A673 (cell line): ENCODE measurements around the gene MVB12B. TPM values are rescaled to one million over a fixed set of nuclear protein-coding genes. Genes with fewer than 3 reads are reported as not detected.

ENCODE experiments used
- BruUV-seq: library from RNA; stranded (reverse); fragments of 400-500 nt; replicated peaks from 2 replicates; lab custom pipeline; 2021; lab: Mats Ljungman, UMichigan
- CTCF ChIA-PET: fragments of 300-600 bp; sonication (Branson Sonifier 250); formaldehyde crosslinking; loops from one replicate; lab custom pipeline; 2022; ENCODE audit warnings: antibody characterized with exemption; lab: Charles Lee
- POLR2A ChIA-PET: fragments of 300-600 bp; sonication (Branson Sonifier 250); formaldehyde crosslinking; loops from one replicate; lab custom pipeline; 2022; ENCODE audit warnings: antibody characterized with exemption; ENCODE audit not compliant: low non-redundant PET; lab: Charles Lee
- DNase-seq: peaks from one replicate; pipeline ENCODE4 v3.0.0-alpha.2; 2015; ENCODE audit warnings: low spot score
- H3K27ac ChIP-seq: fragments of 200-600 bp; sonication (generic); 2 replicates; pipeline ENCODE4 v1.5.1; 2016; ENCODE audit warnings: mixed run types, low read depth, mild to moderate bottlenecking, mixed read lengths, antibody characterized with exemption, low read length; ENCODE audit not compliant: poor library complexity, severe bottlenecking
- H3K27me3 ChIP-seq: fragments of 200-600 bp; sonication (generic); replicated peaks from 2 replicates; pipeline ENCODE4 v1.6.1; 2017; ENCODE audit warnings: mixed run types, low read depth, mild to moderate bottlenecking, mixed read lengths, antibody characterized with exemption, low read length; ENCODE audit not compliant: insufficient read depth, poor library complexity
- H3K36me3 ChIP-seq: fragments of 200-600 bp; sonication (generic); 2 replicates; pipeline ENCODE4 v1.6.1; 2016; ENCODE audit warnings: mixed run types, mild to moderate bottlenecking, mixed read lengths, antibody characterized with exemption, low read length; ENCODE audit not compliant: insufficient read depth, poor library complexity, severe bottlenecking
- H3K4me1 ChIP-seq: fragments of 200-600 bp; sonication (generic); 2 replicates; pipeline ENCODE4 v1.6.1; 2017; ENCODE audit warnings: mixed run types, mild to moderate bottlenecking, mixed read lengths, antibody characterized with exemption, low read length; ENCODE audit not compliant: insufficient read depth, poor library complexity, severe bottlenecking
- H3K4me3 ChIP-seq: fragments of 200-600 bp; sonication (generic); 2 replicates; pipeline ENCODE4 v1.5.1; 2016; ENCODE audit warnings: low read depth, mixed run types, mild to moderate bottlenecking, mixed read lengths, low read length; ENCODE audit not compliant: poor library complexity, severe bottlenecking
- H3K9me3 ChIP-seq: fragments of 200-600 bp; sonication (generic); 2 replicates; pipeline ENCODE4 v1.6.1; 2016; ENCODE audit warnings: mixed run types, low read depth, mild to moderate bottlenecking, mixed read lengths, antibody characterized with exemption, low read length; ENCODE audit not compliant: poor library complexity, severe bottlenecking
- CTCF ChIP-seq: fragments of 300-800, 200-600 bp; sonication (generic); conservative IDR thresholded peaks from 2 replicates; pipeline ENCODE4 v1.5.1; 2017; ENCODE audit warnings: low read depth, mild to moderate bottlenecking, antibody characterized with exemption, low read length, moderate library complexity, mixed read lengths
- EZH2 ChIP-seq: fragments of 200-600 bp; sonication (generic); IDR thresholded peaks from 2 replicates; pipeline ENCODE4 v1.6.1; 2017; ENCODE audit warnings: borderline replicate concordance, low read depth, mild to moderate bottlenecking, mixed read lengths, antibody characterized with exemption, low read length; ENCODE audit not compliant: poor library complexity, severe bottlenecking
- intact Hi-C: fragments of 100-400 bp; cut with micrococcal nuclease; formaldehyde crosslinking; loops from one replicate; pipeline ENCODE4 v1.10.0; 2022; ENCODE audit not compliant: unreplicated experiment
- total RNA-seq: library from RNA; stranded (reverse); gene quantifications from 2 replicates; pipeline ENCODE4 v1.2.3, GENCODE V29; 2021

The MVB12B gene
- total RNA-seq, 1 experiment from 2014 or later = 12.3 TPM

- no peaks in the 10 kb centered on the region for H3K36me3 ChIP-seq
- no TSS peak for BruUV-seq
- ChIA-PET POLR2A (no interaction called here), CTCF (no interaction called here)
- no peaks in the 10 kb centered on the region for H3K9me3 ChIP-seq
- TF ChIP-seq EZH2 (peak; percentile 32), CTCF (no peak)
- no peak for DNase-seq
- intact Hi-C loops = no loop called here
- no peak overlapping the region for H3K4me3 ChIP-seq
- no peak overlapping the region for H3K27ac ChIP-seq
- no peaks in the 10 kb centered on the region for H3K4me1 ChIP-seq
- H3K27me3 ChIP-seq = peaks cover 11% of the 10 kb centered on the region
Measured at GRCh38 chr9:126287166-126287866, 39.3 kb upstream of the MVB12B start.

GRCh38 chr9:126290871-126291270 lies 35.8 kb upstream of the MVB12B start:
- POLR2A ChIA-PET = interaction anchor here (0.6 kb wide), 1 partner anchor 1073 kb away, joined by 4 read pairs; no protein-coding TSS in a partner anchor
- no peaks in the 10 kb centered on the region for H3K4me1 ChIP-seq

GRCh38 chr9:126291925-126292324 lies 34.7 kb upstream of the MVB12B start:
- TF ChIP-seq CTCF (no peak), EZH2 (no peak)

More at GRCh38 chr9:126290871-126291270, 35.8 kb upstream of the MVB12B start:
- no peak overlapping the region for H3K4me3 ChIP-seq
- intact Hi-C loops = no loop called here
- H3K27me3 ChIP-seq = peaks cover 11% of the 10 kb centered on the region
- H3K9me3 ChIP-seq = no peaks in the 10 kb centered on the region
- no peak for DNase-seq
- BruUV-seq = no TSS peak
- TF ChIP-seq EZH2 (no peak), CTCF (no peak)
- H3K36me3 ChIP-seq = no peaks in the 10 kb centered on the region
- no peak overlapping the region for H3K27ac ChIP-seq
- CTCF ChIA-PET = no interaction called here

More at GRCh38 chr9:126291925-126292324, 34.7 kb upstream of the MVB12B start:
- Histone ChIP-seq H3K4me3 (no peak overlapping the region), H3K9me3 (no peaks in the 10 kb centered on the region), H3K4me1 (no peaks in the 10 kb centered on the region), H3K27me3 (peaks cover 6% of the 10 kb centered on the region), H3K36me3 (no peaks in the 10 kb centered on the region), H3K27ac (no peak overlapping the region)
- CTCF ChIA-PET = no interaction called here
- intact Hi-C loops = no loop called here
- no TSS peak for BruUV-seq
- no peak for DNase-seq
- POLR2A ChIA-PET = no interaction called here
